TTC549 (cell line): ENCODE measurements around the gene SLCO4A1.

ENCODE experiments used
- FAIRE-seq: peaks from 2 replicates; lab custom pipeline; 2012; peaks lifted over from hg19 to GRCh38; lab: Jason Lieb, UNC

Gene SLCO4A1

DNA sequence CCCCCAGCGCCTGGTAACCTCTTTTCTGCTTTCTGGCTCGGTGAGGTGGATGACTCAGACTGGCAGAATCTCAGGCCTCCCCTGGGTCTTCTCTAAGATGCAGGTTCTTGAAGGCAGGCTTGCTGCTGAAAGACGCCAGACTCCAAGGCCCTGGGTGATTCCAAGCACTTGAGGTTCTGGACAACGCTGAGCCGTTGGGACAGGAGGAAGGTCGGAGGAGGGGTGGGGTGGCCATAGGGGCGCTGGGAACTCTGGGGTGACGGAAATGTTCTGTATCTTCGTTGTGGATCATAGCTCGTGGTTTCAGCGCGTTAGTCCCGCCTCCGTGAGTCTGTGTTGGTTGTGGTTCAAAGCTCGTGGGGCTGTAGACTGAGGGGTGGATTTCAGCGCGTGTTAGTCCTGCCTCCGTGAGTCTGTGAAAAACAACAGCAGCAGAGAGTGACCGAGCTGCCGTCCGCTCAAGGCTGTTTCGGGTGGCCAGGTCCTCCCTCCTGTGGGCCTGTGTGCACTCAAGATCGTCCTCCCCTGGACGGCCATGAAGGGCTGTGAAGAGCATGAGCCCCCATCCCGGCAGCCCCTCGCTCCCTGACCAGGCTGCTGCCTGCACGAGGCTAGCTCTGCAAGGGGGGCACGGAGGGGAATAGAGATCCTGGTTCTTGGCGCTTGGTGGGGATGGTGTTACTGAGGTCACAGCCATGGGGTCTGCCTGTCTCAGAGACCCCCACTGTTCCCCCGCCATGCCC, 74.1 kb downstream of the SLCO4A1 start:
- FAIRE-seq = no peak

DNA sequence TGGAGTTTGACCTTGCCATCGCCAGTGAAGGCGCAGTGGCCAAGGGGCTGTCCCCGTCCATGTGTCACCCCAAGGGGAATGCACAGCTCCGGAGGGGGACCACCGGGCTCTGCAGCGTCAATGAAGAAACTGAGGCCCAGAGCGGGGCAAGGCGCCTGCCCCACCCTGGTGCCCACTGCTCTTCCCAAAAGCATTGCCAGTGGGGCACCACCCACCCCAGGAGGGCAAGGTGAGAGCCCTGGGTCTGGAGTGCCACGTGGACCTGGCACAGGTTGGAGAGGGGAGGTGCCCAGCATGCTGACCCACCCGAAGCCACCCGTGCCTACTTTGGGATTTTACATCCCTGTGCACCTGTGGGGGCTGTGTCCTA, 74.6 kb downstream of the SLCO4A1 start:
- no peak for FAIRE-seq

DNA sequence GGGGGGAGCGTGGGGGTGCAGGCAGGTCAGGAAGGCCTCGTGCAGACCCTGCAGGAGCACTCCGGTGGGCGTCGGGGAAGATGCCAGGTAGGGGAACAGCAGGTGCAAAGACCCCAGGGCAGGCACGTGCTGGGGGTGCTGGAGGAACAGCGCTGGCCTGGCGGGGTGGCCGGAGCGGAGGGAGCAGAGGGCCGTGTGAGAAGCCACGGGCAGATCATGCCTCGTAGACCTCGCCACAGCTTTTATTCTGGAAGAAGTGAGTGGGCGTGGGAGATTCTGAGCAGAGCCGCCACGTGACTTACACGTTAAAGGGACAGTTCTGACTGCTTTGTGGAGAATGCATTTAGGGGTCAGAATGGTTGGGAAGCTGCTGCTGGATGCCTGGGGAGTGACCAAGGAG, 75.6 kb downstream of the SLCO4A1 start:
- FAIRE-seq = no peak

DNA sequence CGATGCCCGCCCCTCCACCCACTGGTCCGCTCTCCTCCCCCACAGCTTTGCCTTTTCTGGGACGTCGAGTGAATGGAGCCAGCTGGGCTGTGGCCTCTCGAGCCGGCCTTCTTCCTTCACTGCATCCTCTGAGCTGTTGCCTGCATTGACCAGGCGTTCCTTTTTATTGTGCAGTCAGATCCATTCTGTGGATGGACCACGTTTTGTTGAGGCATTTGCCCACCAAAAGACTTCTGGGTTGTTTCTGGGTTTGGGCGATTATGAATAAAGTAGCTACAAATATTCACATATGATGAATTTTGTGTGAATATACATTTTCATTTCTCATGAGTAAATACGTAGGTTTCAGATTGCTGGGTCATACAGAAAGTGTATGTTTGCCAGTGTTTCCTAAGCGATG, 76.2 kb downstream of the SLCO4A1 start:
- FAIRE-seq = no peak

DNA sequence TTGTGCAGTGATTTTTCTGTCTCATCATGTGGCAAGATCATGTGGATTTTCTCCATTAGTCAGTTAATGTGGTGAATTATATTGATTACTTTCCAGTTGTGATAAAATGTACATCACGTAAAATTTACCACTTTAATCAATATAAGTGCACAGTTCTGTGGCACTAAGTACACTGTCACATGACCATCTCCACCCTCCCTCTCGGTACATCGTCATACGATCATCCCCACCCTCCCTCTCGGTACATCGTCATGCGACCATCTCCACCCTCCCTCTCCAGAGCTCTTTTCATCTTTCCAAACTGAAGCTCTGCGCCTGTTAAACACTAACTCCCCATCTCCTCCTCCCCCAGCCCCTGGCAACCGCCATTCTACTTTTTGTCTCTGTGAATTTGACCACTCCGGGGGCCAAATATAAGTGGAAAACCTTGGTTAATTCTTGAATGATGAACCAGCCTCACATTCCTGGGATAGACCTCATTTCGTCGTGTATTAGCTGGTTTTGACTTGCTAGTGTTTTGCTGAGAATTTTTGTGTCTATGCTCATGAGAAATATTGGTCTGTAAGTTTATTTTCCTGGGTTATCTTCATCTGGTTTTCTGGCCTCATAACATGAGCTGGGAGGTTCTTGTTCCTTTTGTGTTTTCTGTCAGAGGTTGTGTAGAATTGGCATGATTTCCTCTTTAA, 77.1 kb downstream of the SLCO4A1 start:
- no peak for FAIRE-seq
